GM10266 (cell line): ENCODE data around the gene DNMT3A.
A peak's percentile ranks its signal among the peaks of the same experiment; 100 is the strongest.

Experiments
- DNase-seq: peaks from one replicate; pipeline ENCODE4 v3.0.0; 2012; ENCODE audit errors: extremely low spot score
- TF ChIP-seq, protein P1 (sequence below): IDR thresholded peaks from 2 replicates; pipeline ENCODE4 v1.5.1; 2012; ENCODE audit warnings: mild to moderate bottlenecking, low read depth; ENCODE audit not compliant: control insufficient read depth, insufficient read depth; ENCODE audit errors: missing control alignments

DNMT3A gene

DNA sequence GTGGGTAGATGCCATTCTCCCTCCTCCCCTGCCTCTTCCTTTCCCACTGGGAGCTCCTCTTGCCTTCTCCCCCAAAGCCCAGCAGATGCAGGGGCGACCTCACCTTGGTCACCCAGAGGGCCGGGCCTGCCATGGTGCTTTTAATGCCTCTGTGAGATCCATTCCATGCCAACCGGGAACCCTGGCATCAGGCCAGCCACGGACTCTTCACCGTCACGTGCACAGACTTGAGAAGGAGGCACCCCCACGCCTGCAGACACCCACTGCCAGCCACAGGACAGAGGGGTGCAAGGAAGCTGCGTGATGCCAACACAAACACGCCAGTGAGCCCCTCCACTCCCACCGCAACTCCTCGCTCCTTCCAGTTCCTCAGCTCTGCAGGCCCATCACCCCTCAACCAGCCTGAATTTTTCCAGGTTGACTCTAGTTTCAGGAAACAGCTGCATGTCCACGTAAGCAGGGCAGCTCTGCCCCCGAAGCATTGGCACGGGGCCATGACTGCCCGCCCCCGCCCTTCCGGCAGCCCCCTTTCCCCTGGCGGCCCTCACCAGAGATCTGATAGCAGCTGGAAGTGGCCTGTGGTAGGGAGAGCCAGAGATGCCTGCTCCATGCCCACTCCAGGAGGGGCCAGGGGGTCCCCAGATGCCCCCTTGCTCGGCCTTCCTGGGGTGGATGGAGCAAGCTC is 50.8 kb downstream of the DNMT3A start:
- TF ChIP-seq, protein P1, sequence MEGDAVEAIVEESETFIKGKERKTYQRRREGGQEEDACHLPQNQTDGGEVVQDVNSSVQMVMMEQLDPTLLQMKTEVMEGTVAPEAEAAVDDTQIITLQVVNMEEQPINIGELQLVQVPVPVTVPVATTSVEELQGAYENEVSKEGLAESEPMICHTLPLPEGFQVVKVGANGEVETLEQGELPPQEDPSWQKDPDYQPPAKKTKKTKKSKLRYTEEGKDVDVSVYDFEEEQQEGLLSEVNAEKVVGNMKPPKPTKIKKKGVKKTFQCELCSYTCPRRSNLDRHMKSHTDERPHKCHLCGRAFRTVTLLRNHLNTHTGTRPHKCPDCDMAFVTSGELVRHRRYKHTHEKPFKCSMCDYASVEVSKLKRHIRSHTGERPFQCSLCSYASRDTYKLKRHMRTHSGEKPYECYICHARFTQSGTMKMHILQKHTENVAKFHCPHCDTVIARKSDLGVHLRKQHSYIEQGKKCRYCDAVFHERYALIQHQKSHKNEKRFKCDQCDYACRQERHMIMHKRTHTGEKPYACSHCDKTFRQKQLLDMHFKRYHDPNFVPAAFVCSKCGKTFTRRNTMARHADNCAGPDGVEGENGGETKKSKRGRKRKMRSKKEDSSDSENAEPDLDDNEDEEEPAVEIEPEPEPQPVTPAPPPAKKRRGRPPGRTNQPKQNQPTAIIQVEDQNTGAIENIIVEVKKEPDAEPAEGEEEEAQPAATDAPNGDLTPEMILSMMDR = no peak
- DNase-seq = no peak

DNA sequence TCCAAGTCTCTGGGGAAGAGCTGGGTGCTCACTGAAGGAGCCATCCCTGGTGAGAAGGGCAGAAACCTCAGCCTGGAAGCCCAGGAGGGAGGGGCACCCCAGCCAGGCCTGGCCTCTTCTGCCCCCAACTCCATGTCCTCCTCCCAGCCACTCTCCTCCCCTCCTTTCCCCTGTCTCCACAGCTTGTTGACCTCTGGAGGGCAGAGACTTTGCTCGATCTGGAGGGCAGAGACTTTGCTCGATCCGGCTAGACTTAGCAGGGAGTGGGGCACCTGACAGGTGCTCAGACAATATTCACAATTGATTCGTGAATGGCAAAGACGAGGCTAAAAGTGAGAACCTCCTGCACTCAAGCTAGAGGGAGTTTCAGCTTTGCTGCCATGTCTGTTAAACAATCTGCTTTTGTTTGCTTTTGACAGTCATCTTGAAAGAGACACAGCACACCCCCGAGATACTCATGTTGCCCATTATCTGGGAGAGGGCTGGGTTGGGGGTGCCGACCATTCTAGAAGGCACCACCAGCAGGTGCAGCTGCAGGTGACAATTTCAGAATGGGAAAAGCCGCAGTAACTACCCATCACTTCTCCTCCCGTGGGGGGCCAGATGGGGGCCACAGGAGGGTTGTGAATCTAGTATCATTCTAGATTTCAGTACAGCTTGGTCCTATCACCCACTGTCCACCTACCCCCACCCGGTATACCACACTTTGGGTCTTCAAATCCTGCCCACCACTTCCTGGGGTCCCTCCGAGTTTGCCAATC is 54.8 kb downstream of the DNMT3A start:
- TF ChIP-seq, protein P1 = no peak
- no peak for DNase-seq

DNA sequence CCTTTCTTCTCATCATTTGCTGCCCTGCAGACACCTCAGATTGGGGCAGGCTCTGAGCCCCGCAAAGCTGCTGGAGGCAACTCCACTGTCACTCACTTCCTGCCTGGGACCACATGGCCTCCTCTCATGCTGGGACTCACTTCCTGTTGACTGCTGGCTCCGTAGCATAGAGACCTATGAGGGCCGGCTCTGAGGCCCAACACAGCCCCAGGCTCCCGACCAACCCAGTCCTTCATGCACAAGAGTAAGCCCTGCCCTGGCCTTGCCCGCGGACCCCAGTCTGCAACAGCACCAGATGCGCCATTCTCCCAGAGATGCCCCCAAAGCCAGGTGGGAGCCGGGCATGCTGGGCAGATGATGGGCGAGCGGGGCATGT is 55.7 kb downstream of the DNMT3A start:
- TF ChIP-seq, protein P1 = no peak
- DNase-seq = peak; percentile 74

DNA sequence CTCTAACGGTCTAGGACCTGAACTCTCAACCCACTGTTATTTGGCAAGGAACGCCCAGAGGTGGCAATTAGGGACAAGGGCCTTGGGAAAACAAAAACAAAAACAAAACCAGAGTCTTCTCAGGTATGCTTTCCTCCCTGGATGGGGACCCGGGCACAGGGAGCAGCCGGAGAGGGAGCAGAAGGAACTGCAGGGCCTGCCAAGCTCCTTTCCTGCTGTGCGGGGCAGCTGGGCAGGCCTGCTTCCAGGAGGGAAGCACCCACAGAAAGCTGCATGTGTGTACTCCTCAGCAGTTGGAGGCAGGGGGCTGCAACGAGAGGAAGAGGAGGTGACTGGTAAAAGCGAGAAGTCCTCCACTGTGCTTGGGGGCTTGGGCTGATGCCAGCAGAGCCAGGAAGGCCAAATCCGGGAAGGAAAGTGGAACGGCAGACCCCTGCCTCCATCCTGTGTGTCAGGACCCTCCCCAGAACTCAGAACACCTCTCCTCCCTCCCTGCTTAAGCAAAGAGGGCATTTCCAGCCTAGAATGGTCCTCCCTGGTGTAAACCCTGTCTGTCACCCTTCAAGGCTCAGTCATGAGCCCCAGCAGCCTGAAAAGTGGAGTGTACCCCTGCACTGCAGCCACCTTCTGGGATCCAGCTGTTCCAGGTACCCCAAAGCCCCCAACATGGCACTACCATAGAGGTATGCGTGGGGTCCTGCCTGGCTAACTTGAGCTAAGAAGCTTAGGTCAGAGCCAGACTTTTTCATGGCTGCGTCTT is 56.3 kb downstream of the DNMT3A start:
- TF ChIP-seq, protein P1 = no peak
- no peak for DNase-seq

DNA sequence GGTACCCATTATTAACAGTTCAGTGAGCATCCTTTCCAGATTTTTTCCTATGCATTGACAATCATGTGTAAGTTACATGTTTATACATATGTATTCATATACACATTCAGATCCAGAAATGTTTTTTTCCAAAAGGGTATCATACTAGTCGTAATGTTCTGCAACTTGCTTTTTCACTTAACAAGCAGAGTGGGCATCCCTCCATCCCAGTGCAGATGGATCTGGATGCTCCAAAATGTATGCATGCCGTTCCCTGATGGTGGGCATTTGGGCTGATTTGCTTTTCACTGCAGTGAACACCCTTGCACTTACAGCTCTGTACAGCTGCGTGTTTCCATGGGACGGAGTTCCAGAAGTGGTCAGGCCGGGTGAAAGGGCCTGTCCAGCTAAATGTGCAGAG is 57.0 kb downstream of the DNMT3A start:
- DNase-seq = no peak
- TF ChIP-seq, protein P1 = no peak

DNA sequence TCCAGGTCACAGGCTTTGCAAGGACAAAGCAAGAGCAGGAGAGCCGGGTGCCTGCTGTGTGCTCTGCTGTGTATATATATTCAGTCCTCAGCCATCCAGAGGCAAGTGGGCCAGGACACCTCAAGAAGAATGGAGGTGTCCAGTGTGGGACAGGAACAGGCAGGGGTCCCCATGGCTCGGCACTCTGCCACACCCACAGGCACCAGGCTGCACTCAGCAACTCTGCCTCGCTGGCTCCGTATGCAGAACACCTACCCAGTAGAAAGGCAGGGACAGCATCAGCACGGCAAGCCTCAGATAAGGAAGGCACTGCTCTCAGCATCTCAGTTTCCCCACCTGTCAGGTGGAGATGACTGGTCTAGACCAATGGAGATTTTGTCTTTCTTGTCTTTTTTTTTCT is 57.8 kb downstream of the DNMT3A start:
- TF ChIP-seq, protein P1 = no peak

More for the DNA sequence above, 57.8 kb downstream of the DNMT3A start:
- no peak for DNase-seq
